ENCODE results near the gene WNK2.

Gene WNK2

DNA sequence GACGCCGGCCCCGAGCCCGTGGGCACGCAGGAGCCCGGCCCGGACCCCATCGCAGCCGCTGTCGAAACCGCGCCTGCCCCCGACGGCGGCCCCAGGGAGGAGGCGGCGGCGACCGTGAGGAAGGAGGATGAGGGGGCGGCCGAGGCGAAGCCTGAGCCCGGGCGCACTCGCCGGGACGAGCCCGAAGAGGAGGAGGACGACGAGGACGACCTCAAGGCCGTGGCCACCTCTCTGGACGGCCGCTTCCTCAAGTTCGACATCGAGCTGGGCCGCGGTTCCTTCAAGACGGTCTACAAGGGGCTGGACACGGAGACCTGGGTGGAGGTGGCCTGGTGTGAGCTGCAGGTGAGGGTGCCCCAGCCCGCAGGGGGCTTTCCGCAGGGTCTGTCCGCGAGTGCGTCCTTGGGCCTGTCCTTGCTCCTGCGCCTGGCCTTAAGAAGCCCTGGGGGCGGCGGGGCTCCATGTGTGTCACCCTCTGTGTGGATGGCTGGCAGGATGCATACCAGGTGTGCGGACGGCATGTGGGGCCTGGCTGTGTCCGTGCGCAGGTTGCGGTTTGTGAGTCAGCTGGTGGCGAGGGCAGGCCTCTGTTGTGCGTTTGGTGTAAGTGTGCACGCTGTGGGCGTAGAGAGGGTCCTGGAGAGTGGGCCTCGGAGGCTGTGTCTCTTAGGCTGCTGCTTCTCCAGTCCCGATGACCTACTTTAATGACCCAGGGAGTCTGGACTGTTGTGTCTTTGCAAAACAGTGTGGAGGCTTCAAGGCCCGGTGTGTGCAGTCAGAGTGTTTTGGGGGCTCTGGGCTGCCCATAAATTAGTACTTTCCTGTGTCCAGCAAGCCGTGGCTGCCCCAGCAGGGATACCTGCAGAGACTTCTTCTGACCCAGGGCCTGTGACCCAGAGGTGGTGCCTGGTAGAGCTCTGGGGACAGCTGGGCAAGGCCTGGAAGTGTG is 1.6 kb downstream of the WNK2 start:
- no peak for DNase-seq (ENCODE audit: low spot score)

DNA sequence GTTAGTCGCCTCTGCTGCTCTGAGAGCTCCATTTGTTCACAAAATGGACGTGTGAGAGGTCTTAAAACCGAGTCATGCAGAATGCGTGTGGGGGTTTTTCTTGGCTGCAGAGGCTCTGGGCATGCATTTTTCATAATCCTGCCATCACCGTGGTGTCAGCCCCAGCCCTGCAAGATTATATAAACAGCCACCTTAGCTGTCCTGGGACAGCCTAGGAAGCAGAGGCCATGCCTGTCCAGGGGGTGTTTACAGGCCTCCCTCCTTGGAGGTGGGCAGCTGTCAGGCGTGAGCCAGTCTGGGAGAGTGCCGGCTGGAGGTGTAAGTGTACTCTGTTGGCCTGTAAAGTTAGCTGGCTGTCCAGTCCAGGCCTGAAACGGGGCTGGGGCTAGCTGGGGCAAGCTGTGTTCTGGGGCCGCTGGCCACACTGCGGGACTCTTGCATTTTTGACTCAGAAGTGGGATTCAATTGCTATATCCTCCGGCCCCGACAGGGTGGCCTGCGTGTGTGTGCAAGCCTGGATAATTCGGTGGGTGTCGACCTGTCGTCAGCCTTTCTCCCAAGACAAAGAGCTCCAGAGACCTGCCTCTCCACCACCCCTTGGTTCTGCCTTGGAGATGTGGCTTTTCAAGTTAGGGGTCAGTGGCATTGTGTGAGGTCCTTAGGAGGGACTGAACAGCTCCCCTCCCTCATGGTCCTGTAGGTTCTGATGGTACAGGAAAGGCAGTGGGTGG is 2.4 kb downstream of the WNK2 start:
- DNase-seq (ENCODE audit: low spot score): no peak

DNA sequence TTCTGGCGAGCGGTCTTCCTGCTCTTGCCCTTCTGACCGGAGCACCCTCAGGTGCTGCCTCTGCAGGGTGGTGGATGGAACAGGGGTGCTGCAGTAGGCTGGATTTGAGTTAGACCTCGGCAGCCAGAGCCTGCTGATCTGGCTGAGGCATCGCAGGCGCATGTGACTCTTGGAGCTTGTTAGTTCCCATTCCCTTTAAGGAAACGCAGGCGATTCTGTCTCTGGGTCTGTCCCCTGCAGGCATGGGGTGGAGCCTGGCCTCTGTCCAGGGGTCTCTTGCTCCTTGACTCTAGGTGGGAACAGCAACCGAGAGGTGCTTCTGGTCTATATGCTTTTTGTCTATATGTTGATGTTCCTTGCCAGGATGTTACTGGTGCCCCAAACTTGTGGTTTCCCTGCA is 3.1 kb downstream of the WNK2 start:
- DNase-seq (ENCODE audit: low spot score): no peak

DNA sequence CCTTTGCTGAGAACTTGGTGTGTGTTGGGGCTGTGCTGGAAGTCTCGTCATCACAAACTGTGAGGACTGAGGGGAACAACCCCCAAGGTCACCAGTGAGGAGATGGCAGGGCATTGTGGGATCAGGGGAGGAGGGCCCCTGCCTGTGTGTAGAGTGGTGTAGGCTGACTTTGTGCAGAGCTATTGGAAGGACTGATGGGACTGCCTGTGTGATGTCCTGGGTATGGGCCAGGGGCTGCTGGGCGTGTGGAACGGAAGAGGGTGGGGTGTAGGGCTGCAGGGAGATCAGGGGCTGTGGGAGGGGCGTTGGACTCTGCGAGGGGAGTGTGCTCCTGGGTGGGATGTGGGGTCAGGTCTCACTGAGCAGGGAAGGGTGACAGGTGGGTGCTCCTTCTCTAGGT is 3.6 kb downstream of the WNK2 start:
- DNase-seq (ENCODE audit: low spot score): no peak

DNA sequence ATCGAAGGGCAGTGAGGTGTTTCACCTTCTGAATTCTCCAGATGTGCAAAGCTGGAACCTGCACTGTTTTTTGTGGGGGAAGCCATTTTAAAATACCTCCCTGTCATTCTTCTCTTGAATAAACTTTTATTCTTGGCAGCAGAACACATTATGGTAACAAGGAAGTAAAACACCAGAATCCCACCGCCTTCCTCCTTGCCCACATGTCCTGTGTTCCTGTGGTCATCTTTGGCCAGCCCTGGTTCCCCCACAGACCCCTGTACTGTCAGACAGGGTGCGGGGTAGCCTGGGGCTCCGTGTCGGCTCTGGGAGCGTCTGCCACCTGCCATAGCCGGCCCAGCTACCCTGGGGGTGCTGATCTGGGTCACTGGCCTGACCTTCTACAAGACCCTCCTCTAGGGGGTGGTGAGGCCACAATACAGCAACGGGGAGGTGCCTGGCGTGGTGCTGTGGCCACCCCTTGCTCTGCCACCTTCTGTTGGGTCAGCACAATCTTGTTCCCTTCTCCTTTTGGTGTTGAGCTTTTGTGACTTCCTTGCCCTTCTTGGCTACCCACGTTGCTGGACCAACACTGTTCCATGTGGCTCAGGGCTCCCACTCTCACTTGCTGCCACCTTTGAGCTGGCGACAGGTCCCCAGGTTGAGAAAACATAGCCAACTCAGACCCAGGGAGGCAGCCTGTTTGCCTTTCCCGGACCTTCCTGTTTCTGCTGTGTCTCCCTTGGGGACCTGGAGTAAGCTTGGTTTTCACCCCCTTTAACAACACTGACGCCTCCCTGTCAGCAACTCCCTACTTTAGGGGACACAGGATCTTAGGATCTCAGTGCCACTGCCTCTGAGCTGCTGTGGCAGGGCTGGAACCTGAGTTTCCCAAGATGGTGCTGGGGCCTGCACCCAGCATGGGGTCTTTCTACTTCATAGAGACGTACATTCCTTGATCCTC is 4.8 kb downstream of the WNK2 start:
- DNase-seq (ENCODE audit: low spot score): no peak

DNA sequence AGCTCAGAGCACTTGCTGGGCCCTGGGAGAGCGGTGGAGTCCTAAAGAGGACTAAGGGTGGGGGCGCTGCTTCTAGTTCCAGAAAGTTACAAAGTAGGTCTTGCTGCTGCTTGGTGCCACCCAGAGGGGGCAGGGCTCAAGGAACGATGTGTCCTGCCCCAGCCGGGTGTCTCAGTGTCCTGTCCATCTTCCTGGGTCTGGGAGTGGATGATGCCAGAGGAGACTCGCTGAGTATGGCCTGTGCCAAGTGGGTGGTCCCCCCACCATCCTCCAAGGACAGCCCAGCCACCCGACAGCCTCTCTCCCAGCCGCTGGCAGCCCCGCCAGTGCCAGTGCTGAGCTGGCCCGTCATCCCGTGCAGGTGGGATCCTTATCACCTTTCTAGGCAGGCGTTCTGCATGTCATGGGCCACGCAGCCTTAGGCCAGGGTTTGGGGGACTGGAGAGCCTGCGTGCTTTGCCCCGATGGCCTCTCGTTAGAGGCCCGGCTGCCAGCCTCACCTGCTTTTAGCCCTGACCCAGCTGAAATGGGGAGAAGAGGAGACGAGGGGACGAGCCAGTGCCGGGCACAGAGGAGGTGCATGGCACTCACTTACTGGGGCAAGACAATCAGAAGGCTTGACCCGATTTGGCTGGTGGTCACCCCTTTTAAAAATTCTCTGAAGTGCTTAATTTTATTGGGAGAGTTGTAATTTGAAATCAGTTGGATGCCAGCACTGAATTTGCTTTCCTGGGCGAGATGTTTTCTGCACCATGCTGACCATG is 5.6 kb downstream of the WNK2 start:
- DNase-seq (ENCODE audit: low spot score): no peak

DNA sequence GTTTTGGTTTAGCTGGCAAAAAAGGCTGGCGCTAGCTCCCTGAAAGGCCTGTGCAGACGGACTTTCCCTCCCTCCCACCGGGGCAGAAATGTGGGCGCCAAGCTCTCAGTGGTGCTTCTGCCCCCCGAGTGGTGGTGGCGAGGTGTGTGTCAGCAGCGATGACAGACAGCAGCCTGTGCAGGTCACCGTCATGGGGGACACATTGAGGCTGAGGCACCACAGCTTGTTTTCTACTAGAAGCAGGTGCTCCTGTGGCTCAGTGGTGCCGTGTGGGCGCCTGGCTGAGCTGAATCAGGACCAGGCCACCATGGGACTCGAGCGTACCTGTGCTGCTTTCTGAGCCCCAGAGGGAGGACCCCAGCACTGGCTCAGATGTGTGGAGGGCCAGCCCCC is 6.2 kb downstream of the WNK2 start:
- DNase-seq (ENCODE audit: low spot score): no peak

DNA sequence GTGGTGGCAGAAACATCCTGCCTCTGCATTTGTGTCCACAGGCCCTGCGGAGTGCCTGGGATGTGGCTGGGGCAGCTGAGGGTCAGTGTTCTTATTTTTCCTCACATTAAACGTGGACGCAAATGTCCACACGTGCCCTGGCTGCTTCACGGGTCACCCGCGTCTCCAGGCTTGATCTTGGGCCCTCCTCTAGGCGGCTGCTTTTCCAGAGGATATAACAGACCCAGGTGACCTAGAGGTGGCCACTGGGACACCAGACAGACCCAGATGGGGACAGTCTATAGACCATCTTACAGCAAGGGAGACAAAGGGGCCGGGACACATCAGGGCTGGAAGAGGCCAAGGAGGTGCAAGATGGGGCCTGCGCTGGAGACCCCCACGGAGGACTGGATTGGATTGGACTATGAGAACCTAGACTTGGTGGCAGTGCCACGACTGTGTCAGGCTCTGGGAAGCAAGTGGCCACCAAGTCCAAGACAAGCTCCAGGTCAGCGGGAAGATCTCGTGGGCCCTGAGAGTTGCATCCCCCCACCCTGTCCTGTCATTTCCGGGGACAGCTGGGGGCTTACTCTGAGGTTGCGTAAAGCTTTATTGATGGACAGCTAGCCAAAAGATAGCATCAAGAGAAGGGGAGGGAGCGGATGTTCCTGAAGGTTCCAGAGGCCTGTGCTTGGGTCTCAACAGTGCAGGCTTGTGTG is 6.9 kb downstream of the WNK2 start:
- no peak for DNase-seq (ENCODE audit: low spot score)

DNA sequence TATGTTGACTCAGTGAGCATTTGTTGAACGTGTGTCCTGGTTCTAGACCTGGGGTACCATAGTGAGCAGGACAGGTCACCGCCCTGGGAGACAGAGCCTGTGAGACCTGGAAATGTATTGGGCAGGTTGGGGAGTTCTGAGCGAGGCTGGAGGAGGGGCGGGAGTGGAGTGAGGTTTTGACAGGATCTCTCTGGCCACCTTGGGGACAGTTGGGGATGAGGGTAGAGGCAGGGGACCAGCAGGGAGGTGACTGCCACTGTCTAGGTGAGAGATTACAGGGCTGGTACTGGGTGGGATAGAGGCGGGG is 7.4 kb downstream of the WNK2 start:
- DNase-seq (ENCODE audit: low spot score): no peak

DNA sequence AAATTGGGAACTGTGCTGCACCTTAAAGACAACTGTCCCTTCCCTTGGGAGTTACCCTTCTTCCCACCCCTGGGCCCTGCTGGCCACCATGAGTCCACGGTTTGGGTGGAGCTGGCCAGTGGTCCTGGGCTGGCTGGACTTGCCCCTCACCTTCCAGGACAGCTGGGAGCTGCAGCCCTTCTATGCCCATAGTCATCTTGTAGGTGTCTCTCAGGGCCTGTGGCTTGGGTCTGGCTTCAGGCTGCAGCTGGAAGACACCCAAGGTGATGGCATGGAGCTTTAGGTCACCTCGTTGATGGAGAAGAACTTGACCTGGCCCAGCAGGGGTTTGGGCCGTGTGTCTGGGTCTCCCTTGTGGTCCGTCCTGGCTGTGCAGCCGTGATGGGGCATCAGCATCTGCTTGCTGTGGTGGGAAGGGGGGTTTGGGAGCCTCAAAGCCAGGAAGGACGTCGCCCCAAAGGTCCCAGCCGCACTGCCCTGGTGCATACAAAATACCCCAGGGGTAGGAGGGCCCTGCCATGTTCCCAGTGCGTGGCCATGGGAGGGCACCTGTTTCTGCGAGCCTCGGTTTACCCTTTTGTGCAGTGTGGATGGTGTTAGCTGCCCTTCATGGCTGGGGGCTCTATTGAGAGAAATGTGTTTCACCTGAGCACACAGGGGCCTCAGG is 8.9 kb downstream of the WNK2 start:
- DNase-seq (ENCODE audit: low spot score): no peak

DNA sequence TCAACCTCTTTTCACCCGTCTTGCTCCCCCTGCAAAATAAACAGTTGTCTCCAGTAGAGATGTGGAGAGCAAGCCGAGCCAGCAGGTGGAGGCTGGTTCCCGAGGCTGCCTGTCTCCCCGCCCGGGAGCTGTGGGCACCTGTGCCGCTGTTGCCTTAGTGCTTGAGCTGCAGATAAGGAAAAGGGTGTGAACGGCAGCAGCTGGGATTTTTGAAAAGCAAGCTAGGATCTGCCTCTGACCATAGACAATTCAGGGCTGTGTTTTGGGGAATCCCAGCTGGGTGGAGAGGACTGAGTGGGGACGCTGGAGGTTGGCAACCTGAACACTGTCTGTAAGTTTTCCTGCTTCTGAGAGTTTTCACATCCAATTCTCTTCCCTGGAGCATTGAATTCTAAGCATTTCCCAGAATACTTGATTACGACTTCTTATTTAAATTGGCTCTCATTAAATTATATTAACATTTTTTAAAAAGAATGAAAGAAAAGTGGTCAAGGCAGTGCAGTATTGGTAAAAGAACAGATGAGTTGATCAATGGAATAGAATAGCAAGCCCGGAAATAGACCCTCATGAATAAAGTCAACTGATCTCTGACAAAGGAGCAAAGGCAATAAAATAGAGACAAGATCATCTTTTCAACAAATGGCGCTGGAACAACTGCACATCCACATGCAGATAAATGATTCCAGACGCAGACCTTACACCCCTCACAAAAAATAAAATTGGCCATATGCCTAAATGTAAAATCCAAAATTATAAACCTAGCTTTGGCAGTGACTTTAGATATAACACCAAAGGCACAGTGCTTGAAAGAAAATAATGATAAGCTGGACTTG is 9.7 kb downstream of the WNK2 start:
- no peak for DNase-seq (ENCODE audit: low spot score)

DNA sequence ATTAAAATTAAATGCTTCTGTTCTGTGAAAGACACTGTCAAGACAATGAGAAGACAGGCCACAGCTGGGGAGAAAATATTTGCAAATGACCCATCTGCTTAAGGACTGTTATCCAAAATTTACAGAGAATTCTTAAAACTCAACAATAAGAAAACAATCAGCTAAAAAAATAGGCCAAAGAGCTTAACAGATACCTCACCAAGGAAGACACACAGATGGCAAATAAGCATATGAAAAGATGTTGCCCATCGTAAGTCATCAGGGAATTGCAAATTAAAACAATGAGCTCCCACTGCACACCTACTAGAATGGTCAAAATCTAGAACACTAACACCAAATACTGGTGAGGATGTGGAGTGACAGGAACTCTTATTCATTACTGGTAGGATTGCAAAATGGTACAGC is 10.3 kb downstream of the WNK2 start:
- DNase-seq (ENCODE audit: low spot score): no peak

DNA sequence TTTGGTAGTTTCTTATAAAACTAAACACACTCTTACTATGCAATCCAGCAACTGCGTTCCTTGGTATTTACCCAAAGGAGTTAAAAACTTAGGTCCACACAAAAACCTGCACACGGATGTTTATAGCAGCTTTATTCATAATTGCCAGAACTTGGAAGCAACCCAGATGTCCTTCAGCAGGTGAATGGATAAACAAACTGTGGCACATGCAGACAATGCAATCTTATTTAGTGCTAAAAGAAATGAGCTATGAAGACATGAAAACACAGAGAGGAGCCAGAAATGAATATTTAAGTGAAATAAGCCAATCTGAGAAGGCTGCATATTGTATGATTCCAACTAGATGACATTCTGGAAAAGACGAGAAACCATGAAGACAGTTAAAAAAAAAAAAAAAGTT is 10.7 kb downstream of the WNK2 start:
- no peak for DNase-seq (ENCODE audit: low spot score)

DNA sequence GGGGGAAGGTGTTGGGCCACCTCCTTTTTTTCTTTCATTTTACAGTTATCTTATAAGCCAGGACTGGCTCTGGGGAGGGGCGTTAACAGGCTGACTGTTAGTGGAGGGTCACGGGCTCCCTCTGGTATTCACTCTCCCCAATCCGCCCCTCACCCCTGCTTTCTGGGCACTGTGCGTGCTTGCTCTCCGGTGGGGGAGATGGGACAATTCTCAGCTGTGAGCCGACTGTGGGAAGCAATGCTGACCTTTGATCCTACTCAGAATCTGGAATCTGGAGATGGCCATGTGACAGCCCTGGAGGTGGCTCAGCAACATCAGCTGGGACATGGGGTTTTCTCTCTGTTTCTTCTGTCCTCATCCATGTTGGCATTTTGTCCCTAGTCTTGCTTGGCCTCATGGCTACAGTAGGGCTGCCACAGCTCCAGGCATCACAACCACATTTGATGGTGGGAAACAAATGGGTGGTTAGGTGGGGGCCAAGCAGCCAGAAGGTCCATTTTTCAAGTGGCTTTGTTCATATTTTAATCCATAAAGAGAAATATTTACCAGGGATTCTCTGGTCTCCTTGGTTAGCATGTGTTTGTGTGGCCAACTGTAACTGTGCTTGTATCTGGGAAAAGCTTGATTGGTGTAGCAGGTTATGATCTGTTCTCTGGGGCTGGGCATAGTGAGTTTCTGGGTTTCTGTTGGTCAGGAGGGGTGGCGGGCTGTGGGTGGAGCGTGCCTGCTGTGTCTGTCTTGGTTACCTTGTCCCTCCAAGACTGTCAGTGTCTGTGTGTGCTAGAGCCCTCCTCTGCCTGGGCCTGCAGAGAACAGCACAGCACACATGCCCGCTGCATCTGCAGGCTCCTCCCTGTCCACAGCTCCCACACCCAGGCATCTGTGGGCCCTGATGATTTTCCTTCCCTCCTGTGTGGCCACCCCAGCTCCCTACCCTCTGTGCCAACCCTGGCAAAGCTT is 12.4 kb downstream of the WNK2 start:
- no peak for DNase-seq (ENCODE audit: low spot score)

DNA sequence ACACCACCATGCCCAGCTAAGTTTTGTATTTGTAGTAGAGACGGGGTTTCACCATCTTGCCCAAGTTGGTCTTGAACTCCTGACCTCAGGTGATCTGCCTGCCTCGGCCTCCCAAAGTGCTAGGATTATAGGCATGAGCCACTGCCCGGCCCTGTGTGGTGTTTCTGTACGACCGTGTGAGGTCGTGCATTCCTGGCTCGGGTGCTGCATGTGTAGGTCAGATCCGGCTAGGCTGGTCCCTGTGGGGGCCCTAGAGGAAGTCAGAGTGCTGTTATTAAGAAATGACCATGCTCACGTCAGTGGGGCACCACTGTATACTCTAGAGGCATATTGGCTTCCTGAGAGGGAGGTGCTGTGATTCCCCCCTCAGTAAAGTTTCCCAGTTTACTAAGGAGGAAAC is 13.7 kb downstream of the WNK2 start:
- DNase-seq (ENCODE audit: low spot score): no peak

DNA sequence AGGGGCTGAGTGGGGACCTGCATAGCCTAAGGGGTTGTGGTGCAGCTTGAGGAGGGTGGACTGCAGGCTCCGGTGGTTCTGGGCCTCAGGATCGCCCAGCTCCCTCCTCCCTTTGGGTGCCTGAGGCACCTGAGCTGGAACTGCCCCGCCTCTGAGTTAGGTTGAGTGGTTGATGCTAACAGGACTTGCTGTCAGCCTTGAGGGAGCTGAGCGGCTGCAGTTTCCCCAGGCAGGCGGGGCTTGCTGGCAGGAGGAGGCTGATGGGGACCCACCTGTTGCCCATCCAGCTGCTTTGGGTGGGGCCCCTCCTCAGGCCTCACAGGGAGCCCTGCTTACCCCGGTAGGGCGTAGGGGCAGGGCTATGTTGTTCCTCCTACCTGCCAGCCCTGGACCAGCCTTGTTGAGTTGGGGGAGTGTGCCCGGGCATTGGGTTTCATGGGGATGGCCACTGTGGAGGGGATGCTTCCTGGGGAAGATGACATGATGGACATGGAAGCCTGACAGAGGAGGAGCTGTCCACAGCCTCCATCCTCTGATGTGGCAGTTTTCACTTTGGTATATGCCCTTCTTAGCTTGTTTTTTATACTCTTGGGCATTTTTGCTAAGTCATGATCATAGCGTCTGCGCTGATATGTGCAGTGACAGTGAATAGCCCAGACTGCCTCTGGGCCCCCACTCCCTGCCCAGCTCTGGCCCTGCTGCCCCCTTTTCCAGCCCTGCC is 14.3 kb downstream of the WNK2 start:
- DNase-seq (ENCODE audit: low spot score): no peak

DNA sequence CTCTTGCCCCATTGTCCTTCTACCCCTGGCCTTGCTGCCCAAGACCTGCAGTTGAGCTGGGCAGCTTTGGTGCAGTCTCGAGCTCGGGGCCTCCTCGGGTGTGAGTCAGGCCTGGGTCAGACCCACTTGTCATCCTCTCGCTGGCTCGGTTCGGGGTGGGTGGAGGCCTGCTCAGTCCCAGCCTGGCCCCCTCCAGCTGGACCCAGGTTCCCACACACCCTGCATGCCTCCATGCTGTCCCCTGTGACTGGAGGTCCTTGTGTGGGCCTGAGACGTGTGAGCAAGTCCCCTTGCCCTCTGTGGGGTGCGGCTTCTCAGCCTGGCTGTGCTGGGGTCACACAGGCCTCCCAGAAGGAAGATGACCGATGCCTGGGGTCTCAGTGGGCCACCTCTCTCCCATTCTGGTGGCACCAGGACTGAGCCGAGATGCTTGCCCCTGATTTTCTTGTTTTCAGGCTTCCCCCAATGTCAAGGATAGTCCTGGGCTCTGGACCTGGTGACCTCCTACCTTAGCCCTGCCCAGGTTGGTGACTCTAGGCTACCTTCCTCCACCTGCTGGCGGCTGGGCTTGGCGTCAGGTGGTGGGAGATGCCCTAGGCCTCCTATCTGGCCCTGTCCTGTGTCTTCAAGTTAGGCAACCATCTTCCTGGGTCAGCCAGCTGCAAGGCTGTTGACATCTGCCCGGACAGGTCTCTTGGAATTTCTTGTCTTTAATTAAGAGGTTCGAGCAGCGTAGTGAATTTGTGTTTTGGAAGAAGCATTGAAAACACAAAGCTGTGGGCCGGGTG is 15.1 kb downstream of the WNK2 start:
- no peak for DNase-seq (ENCODE audit: low spot score)
